Stimulated activated naive CD8-positive, alpha-beta T cell treated with anti-CD3 and anti-CD28 coated beads, Interleukin-15, Interleukin-2, amounts not matched to agents 100 U/mL and 50 U/mL, for 24 hours (primary cell): ENCODE measurements around the gene HK2.
"Not testable (repeated sequence)": the region's sequence is repeated elsewhere in the genome, so short reads cannot be mapped to it uniquely, and the experiment has no call there.

Experiments used
- ATAC-seq: fragments of 150-1000 bp; cut with Tn5 transposase; one replicate; pipeline ENCODE4 v1.10.0; 2021
- DNase-seq: peaks from one replicate; pipeline ENCODE4 v3.0.0; 2021

Gene HK2

GRCh38 chr2:74896232-74896631 lies 62.3 kb downstream of the HK2 start:
- DNase-seq (no peak), ATAC-seq (no peak)

GRCh38 chr2:74900225-74900624 lies 66.3 kb downstream of the HK2 start:
- not testable (repeated sequence) for DNase-seq, ATAC-seq

GRCh38 chr2:74902281-74902860 lies 68.4 kb downstream of the HK2 start:
- DNase-seq, result no peak
- no peak for ATAC-seq

DNA sequence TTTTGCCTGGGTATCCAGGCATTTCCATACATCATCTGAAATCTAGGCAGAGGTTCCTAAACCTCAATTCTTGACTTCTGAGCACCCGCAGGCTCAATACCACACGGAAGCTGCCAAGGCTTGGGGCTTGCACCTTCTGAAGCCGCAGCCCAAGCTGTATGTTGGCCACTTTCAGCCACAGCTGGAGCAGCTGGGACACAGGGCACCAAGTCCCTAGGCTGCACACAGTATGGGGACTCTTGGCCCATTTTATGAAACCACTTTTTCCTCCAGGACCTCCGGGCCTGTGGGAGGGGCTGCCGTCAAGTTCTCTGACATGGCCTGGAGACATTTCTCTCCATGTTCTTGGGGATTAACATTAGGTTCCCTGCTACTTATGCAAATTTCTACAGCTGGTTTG lies 72.5 kb downstream of the HK2 start:
- no peak for ATAC-seq

GRCh38 chr2:74907560-74907959 lies 73.6 kb downstream of the HK2 start:
- not testable (repeated sequence) for ATAC-seq, DNase-seq

More for the DNA sequence above, 72.5 kb downstream of the HK2 start:
- DNase-seq, result no peak

- ATAC-seq, result no peak
- no peak for DNase-seq
These were observed 75.0 kb downstream of the HK2 start for GRCh38 chr2:74908748-74909444.

DNA sequence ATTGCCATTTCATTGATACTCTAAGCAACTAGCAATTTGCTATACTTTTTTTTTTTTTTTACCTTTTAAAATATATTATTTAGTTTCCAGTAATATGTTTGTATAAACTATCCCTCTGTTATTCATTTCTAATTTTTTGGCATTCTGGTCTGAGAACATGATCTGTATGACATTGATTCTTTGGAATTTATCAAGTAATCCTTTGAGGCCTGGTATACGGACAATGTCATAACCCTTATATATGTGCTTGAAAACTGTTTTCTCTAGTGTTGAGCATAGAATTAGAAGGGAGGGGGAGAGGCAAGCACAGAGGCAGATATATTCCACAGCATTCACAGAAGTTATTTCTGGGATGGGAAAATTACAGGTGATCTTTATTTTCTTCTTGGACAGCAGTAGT lies 76.3 kb downstream of the HK2 start:
- ATAC-seq (no peak), DNase-seq (no peak)

DNA sequence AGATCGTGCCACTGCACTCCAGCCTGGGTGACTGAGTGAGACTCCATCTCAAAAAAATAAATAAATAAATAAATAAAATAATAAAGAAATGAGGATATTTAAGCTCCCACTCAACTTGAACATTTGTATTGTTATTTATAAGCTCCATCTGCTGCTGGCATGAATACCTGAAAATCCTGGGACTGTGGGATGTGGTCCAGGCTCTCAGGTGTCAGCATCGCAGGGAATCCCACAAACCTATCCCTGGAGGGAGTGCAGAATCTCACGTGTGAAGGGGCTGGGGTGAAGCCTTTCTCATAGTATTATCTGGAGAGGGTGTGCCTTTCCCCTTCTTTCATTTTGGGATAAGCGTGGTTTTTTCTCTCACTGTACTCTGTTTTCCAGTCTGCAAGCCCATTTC lies 77.1 kb downstream of the HK2 start:
- ATAC-seq (no peak), DNase-seq (no peak)

DNA sequence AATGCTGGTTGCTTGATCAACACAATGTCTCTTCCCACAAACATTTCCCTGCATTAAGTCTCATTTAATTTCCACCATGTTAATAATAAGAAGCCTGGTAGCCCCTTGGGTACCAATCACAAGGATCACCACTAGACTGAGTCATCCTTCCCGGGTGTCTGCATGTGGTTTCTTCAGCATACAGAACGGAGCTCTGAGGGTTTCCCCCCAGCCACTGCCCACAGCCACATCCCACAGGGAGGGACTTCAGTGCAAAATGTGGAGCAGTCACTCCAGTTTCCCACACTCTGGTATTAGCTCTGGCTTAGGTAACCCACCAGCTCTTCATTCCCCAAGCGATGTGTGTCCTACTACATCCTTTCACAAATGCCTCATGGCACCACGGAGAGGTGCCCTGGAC lies 81.8 kb downstream of the HK2 start:
- ATAC-seq (peak; percentile 91), DNase-seq (peak; percentile 61)

DNA sequence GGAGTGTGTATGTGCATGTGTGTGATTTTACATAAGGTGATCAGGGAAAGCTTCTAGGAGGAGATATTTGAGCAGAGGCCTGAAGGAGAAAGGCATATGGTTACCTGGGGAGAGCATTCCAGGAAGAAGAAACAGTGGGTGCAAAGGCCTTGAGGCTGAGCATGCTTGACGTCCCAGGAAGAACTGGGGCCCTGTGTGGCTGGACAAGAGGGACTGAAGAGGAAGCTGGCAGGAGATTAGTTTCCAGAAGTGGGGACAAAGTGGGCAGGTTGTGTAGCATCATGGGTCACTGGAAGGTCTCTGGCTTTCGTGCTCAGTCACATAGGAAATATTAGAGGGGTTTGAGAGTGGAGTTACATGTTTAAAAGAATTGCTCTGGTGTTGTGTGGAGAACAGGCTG lies 82.5 kb downstream of the HK2 start:
- DNase-seq, result no peak
- no peak for ATAC-seq

DNA sequence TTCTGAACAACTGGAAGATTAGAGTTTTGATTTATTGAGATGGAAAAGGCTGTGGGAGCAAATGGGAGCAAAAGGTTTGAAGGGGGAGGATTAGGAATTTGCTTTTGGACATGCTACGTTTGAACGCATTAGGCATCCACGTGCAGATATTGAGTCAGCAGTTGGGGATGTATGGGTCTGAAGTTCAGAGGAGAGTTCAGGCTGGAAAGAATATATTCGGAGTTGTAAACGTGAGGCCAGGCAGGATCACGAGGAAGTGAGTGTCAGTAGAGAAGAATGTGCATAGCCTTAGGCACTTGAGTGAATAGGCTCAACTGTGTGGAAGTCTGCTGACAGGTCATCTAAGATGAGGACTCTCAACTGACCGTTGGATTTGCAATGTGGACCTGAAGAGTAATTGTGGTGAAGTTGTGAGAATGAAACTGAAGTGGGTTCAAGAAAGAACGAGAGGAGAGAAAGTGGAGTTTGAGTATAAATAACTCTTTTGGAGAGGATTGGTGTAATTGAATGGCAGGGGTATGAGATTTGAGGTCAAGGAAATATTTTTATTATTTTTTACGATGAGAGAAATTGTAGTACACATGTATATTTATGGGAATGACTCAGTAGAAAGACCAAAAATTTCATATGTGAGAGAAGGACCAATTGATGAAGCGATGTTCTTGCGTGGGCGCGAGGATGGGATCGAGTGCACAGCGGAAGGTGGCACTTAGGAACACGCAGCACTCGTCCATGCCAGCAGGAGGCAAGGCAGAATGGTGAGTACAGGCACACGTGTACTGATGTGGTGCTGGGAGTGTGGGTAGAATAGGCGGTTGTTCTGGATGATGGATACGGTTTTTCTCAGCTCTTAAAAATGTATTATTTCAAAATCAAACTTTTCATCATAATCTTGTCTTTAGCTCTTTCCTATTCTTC lies 84.0 kb downstream of the HK2 start:
- DNase-seq, result no peak
- ATAC-seq, result no peak

- DNase-seq (peak; percentile 82), ATAC-seq (peak; percentile 38)
These were observed 85.9 kb downstream of the HK2 start for GRCh38 chr2:74919827-74920226.

DNA sequence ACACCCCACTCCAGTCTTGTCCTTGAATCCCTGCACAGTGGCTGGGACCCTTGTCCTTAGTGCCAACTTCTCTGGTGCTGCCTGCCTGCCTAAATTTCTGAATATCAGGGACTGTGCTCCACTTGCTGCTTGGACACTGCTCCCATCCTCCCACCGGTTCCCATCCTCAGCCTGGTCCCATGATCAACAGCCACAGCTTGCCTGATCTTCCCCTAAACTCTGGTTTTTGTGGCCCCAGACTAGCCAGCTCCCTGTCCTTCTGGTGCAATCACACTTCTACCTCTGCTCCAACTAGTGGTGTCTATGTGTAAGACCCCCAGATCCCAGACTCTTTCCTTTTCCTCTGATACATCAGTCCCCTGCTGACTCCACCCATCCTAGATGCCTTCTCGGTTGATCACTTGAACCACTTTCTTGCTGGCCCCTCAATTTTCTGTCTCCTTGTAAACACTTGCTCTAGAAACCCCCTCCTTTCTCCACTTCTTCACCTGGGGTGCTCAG lies 87.4 kb downstream of the HK2 start:
- no peak for ATAC-seq
- no peak for DNase-seq

DNA sequence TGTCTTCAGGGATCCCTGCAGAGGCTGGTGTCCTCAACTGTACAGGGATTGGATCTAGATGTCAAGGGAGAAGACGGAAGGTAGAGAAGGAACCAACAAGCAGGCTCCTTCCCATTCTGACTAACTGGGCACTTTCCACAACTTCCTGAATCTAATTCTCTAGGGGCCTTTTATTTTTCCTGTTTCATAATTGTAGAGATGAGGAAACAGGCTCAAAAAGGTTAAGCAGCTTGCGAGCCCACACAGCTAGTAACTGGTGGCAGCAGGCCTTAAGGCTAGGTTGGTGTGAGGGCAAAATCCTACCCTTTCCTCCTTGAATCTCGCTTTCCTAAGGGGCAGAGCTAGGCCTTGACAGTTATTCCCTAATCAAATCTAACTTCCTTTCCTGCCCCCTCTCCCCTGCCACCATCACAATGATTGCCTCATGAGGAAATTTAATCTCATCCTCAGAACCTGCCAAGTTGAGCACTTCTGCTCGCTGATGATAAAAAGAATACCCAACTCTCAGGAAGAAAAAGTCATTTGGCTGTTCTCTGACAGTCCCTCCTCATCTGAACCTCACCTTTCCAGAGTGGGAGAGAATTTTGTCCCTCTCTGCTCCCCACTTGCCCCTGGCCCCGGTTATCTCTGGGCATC lies 88.8 kb downstream of the HK2 start:
- no peak for ATAC-seq
- DNase-seq, result no peak

DNA sequence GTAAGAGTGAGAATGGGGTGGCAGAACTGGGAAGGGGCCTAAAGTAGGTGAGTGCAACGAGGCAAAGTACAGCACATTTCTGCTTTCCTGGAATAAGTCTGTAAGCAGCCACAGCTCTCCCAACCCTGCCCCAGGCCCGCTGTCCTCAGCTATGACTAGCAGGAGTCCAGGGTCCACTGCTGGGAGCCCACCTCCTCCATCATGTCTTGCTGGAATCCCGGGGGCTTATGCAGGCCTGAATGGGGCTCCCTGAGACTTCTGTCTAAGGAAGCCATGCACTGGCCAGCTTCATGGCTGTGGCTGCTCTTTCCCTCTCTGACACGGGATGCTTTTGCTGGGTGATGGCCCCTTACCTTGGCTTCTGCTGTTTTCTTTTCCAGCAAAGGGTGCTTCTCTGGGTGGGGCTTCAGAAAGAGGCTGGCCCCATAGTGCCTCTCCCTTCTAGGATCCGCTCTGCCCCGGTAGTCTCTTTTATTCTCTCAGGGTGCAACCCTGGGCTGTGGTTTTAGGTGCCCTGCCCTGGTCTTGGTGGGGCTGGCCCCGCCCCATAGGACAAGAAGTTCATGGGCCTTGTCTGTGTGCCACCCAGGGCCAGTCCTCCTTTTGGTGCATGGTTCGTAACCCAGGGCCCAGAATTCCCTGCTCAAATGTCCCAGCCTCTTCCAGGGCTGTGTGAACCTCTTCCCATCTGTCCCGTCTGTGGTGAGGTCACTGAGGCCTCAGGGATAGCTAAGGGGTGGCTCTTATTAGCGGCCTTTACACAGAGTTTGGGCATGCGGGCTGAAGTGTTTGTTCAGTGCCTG lies 90.7 kb downstream of the HK2 start:
- no peak for ATAC-seq
- DNase-seq, result no peak

GRCh38 chr2:74925361-74925786 lies 91.4 kb downstream of the HK2 start:
- no peak for ATAC-seq

GRCh38 chr2:74927621-74928020 lies 93.7 kb downstream of the HK2 start:
- DNase-seq (no peak), ATAC-seq (no peak)

More at GRCh38 chr2:74925361-74925786, 91.4 kb downstream of the HK2 start:
- DNase-seq, result no peak

DNA sequence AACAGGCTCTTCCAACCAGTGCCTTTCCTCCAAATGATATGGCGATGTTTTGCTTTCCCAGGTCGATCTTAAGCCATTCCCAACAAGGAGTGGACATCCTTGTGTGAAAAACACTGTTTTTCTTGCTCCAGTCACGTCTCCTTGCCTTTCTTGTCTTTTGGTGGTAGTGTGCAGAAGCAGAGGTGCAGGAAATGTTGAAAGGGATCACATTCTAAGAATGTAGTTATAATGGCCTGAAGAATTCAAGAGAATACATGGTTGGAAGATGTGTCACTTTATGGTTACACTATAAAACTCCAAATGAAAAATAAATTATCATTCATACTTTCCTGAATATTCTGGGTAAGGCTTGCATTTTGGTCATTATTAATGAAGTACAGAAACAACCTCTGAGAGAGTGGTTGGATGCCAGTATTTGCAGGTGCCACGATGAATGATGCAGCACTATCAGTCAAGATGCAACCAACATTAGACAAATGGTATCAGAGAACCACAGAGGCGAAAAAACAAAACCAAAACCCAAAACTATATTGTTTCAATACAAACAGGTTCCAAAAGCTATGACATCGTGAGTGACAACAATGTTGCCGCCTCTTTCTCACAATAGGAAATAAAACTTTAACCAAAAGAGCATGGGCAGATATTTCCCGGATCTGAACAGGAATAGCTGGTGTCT lies 97.0 kb downstream of the HK2 start:
- DNase-seq (no peak), ATAC-seq (no peak)

DNA sequence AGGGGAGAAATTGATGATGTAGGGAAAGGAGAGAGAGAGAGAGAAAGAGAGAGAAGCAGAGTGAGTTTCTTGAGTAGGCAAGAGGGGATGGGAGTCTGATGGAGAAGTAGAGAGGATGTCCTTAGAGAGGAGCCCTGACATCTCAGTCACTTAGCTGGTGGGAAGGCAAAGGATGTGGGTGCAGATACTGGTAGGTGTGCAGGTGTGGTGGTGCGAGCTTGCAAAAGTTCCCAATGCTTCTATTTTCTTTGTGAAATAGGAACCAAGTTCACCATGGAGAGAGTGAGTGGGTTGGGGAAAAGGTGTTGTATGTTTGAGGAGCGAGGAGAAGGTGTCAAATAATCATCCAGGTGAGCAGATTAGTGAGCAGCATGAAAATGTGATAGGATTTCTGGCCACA lies 98.0 kb downstream of the HK2 start:
- ATAC-seq (no peak), DNase-seq (no peak)

GRCh38 chr2:74935975-74936391 lies 102.1 kb downstream of the HK2 start:
- no peak for DNase-seq
- no peak for ATAC-seq
